OCI-LY7 (cell line): ENCODE data around the gene PLVAP. TPM values are rescaled to one million over a fixed set of nuclear protein-coding genes. Genes with fewer than 3 reads are reported as not detected.

Experiments
- BruUV-seq: library from RNA; stranded (reverse); fragments of 400-500 nt; replicated peaks from 2 replicates; lab custom pipeline; 2021; lab: Mats Ljungman, UMichigan
- CTCF ChIA-PET: fragments of 300-600 bp; sonication (Branson Sonifier 250); formaldehyde crosslinking; loops from one replicate; lab custom pipeline; 2022; ENCODE audit warnings: antibody characterized with exemption; ENCODE audit not compliant: unreplicated experiment; lab: Charles Lee
- POLR2A ChIA-PET: fragments of 300-600 bp; sonication (Branson Sonifier 250); formaldehyde crosslinking; loops from one replicate; lab custom pipeline; 2022; ENCODE audit warnings: antibody characterized with exemption; lab: Charles Lee
- DNase-seq: peaks from one replicate; pipeline ENCODE4 v3.0.0-alpha.2; 2015; ENCODE audit warnings: low spot score
- H2AFZ ChIP-seq: fragments of 200-600 bp; sonication (generic), shearing (Covaris generic); 2 replicates; pipeline ENCODE4 v1.6.1; 2014; ENCODE audit warnings: mild to moderate bottlenecking, antibody characterized with exemption, low read length, moderate library complexity
- H3K27ac ChIP-seq: fragments of 200-600 bp; sonication (generic); 2 replicates; pipeline ENCODE4 v1.5.1; 2014; ENCODE audit warnings: mixed run types, low read depth, mild to moderate bottlenecking, moderate library complexity, low read length, inconsistent platforms; ENCODE audit not compliant: poor library complexity, severe bottlenecking
- H3K36me3 ChIP-seq: fragments of 200-600 bp; sonication (generic); 2 replicates; pipeline ENCODE4 v1.6.1; 2014; ENCODE audit warnings: mild to moderate bottlenecking, antibody characterized with exemption, low read length, moderate library complexity, mixed read lengths; ENCODE audit not compliant: insufficient read depth
- H3K4me1 ChIP-seq: fragments of 200-600 bp; sonication (generic); 2 replicates; pipeline ENCODE4 v1.5.1; 2014; ENCODE audit warnings: mild to moderate bottlenecking, low read length; ENCODE audit not compliant: insufficient read depth, poor library complexity, severe bottlenecking
- H3K4me2 ChIP-seq: fragments of 200-600 bp; sonication (generic); 2 replicates; pipeline ENCODE4 v1.6.1; 2014; ENCODE audit warnings: mild to moderate bottlenecking, low read length
- H3K4me3 ChIP-seq: fragments of 200-600 bp; sonication (generic); 2 replicates; pipeline ENCODE4 v1.5.1; 2014; ENCODE audit warnings: mild to moderate bottlenecking, low read depth, low read length; ENCODE audit not compliant: poor library complexity, severe bottlenecking
- H3K79me2 ChIP-seq: fragments of 200-600 bp; sonication (generic); 2 replicates; pipeline ENCODE4 v1.6.1; 2016; ENCODE audit warnings: low read depth, mild to moderate bottlenecking, low read length, moderate library complexity, mixed read lengths; ENCODE audit not compliant: insufficient read depth
- H3K9me2 ChIP-seq: fragments of 200-600 bp; sonication (generic); 2 replicates; pipeline ENCODE4 v1.6.1; 2016; ENCODE audit warnings: mild to moderate bottlenecking, low read length, mixed read lengths; ENCODE audit not compliant: insufficient read depth
- H3K9me3 ChIP-seq: fragments of 200-600 bp; sonication (generic); 2 replicates; pipeline ENCODE4 v1.6.1; 2014; ENCODE audit warnings: mild to moderate bottlenecking, mixed run types, low read length, mixed read lengths
- H4K20me1 ChIP-seq: fragments of 200-600 bp; sonication (generic); 2 replicates; pipeline ENCODE4 v1.6.1; 2014; ENCODE audit warnings: mild to moderate bottlenecking, antibody characterized with exemption, low read length, moderate library complexity, mixed read lengths; ENCODE audit not compliant: insufficient read depth
- CTCF ChIP-seq: fragments of 200-600 bp; sonication (generic); conservative IDR thresholded peaks from 2 replicates; pipeline ENCODE4 v1.5.1; 2014; ENCODE audit warnings: mild to moderate bottlenecking, antibody characterized with exemption, low read length, moderate library complexity, mixed read lengths
- EZH2phosphoT487 ChIP-seq: fragments of 200-600 bp; sonication (generic); IDR thresholded peaks from 2 replicates; pipeline ENCODE4 v1.6.1; 2018; ENCODE audit warnings: low read depth, borderline replicate concordance, mild to moderate bottlenecking, mixed run types, antibody characterized with exemption, low read length, moderate library complexity, mixed read lengths
- intact Hi-C: fragments of 100-400 bp; cut with micrococcal nuclease; formaldehyde crosslinking; loops from one replicate; pipeline ENCODE4 v1.10.0; 2022; ENCODE audit not compliant: unreplicated experiment
- total RNA-seq, 2 experiments: library from RNA; depleted of rRNA in 1 of 2; stranded (reverse); fragments of >200 nt in 1 of 2; shearing (Covaris generic) in 1 of 2; gene quantifications; 2 replicates each; pipeline ENCODE4 v1.2.3, GENCODE V29; 2014 to 2022

The PLVAP gene
- total RNA-seq, 2 experiments from 2014 or later, result 0.16 to 1.5 TPM

- no peak overlapping the region for H3K4me3 ChIP-seq
- intact Hi-C loops, result loop anchor here (1.0 kb wide), 1 partner anchor 43 kb away; no protein-coding TSS in a partner anchor
- H3K79me2 ChIP-seq, result peaks cover 12% of the 10 kb centered on the region; the same call in 1 of the 2 replicates
- no peak overlapping the region for H2AFZ ChIP-seq
- no peak for DNase-seq
- no peaks in the 10 kb centered on the region for H3K9me3 ChIP-seq
- H3K9me2 ChIP-seq, result no peaks in the 10 kb centered on the region
- peaks cover 39% of the 10 kb centered on the region for H3K4me1 ChIP-seq
- peaks cover 11% of the 10 kb centered on the region; the same call in 1 of the 2 replicates for H3K36me3 ChIP-seq
- ChIA-PET POLR2A (interaction anchor here (0.9 to 1.0 kb wide), 2 partner anchors 26 to 84 kb away, joined by 3 to 5 read pairs; partner anchors contain the start of gene DDA1), CTCF (no interaction called here)
- peak overlapping the region; percentile 97 for H3K4me2 ChIP-seq
- TF ChIP-seq CTCF (no peak), EZH2phosphoT487 (no peak)
- H4K20me1 ChIP-seq, result peaks cover 7% of the 10 kb centered on the region; the same call in 1 of the 2 replicates
- BruUV-seq, result no TSS peak
- H3K27ac ChIP-seq, result no peak overlapping the region
Measured at GRCh38 chr19:17335575-17335974, 41.6 kb downstream of the PLVAP start.

- CTCF ChIA-PET, result no interaction called here
- intact Hi-C loops, result loop anchor here (1.0 kb wide), 2 partner anchors 25 to 42 kb away; partner anchors contain the start of gene DDA1
- peaks cover 11% of the 10 kb centered on the region; the same call in 1 of the 2 replicates for H3K36me3 ChIP-seq
- peak; percentile 98 for DNase-seq
- peaks cover 12% of the 10 kb centered on the region; the same call in 1 of the 2 replicates for H3K79me2 ChIP-seq
- POLR2A ChIA-PET, result interaction anchor here (0.5 to 2.4 kb wide), 4 partner anchors 8 to 85 kb away, joined by 3 to 15 read pairs (median 4); partner anchors contain the start of gene DDA1
- no TSS peak for BruUV-seq
- H3K9me2 ChIP-seq, result no peaks in the 10 kb centered on the region
- peak within 1 kb of the TSS; percentile 86 for H2AFZ ChIP-seq
- no peak for TF ChIP-seq CTCF
- no peak for TF ChIP-seq EZH2phosphoT487
- H3K9me3 ChIP-seq, result no peaks in the 10 kb centered on the region
- H3K4me2 ChIP-seq, result peak within 1 kb of the TSS; percentile 97
- peak within 1 kb of the TSS; percentile 38 for H3K27ac ChIP-seq
- peaks cover 7% of the 10 kb centered on the region; the same call in 1 of the 2 replicates for H4K20me1 ChIP-seq
- H3K4me3 ChIP-seq, result peak within 1 kb of the TSS; percentile 86
- H3K4me1 ChIP-seq, result peaks cover 39% of the 10 kb centered on the region
Measured at GRCh38 chr19:17334414-17335409, 42.4 kb downstream of the PLVAP start, which contains the start of gene ANO8. TSS of gene ANO8 (minus strand) at chr19:17334855. CDS start at chr19:17334670, 185 bp downstream.
